SK-N-SH (cell line): ENCODE results near the gene SMCO2. TPM values are rescaled to one million over a fixed set of nuclear protein-coding genes. Genes with fewer than 3 reads are reported as not detected.

ENCODE experiments used
- CTCF ChIA-PET: fragments of 300-600, 350-600 bp; formaldehyde crosslinking; extraction: SDS; loops from one replicate; lab custom pipeline; 2021; lab: Yijun Ruan, JAX
- POLR2A ChIA-PET: fragments of 350-600 bp; sonication (Branson Sonifier 250); formaldehyde crosslinking; extraction: SDS; loops from one replicate; lab custom pipeline; 2020; ENCODE audit warnings: antibody characterized with exemption, inconsistent platforms; lab: Yijun Ruan, JAX
- DNase-seq: peaks from one replicate; pipeline ENCODE4 v3.0.0; 2012
- H2AFZ ChIP-seq: fragments of 200-600 bp; sonication (generic); 2 replicates; pipeline ENCODE4 v1.8.1; 2016; ENCODE audit warnings: antibody characterized with exemption, mild to moderate bottlenecking, low read depth
- H3F3A ChIP-seq: fragments of 200-600 bp; sonication (generic); replicated peaks from 2 replicates; pipeline ENCODE3; 2016; ENCODE audit warnings: antibody characterized with exemption, mild to moderate bottlenecking; ENCODE audit not compliant: insufficient read depth
- H3K27ac ChIP-seq, 2 experiments: fragments of 200-500 bp in 1 of 2; fragments of 200-600 bp in 1 of 2; sonication (Bioruptor generic) in 1 of 2; sonication (generic), shearing (Covaris generic) in 1 of 2; 2 replicates each; pipeline versions ENCODE4 v1.5.1 to v1.6.1; 2014 to 2016; ENCODE audit warnings: low read depth in 2 of 2, inconsistent platforms in 1 of 2, low read length in 1 of 2, mild to moderate bottlenecking in 1 of 2, mixed read lengths in 1 of 2
- H3K27me3 ChIP-seq: fragments of 200-600 bp; sonication (generic), shearing (Covaris generic); 2 replicates; pipeline ENCODE4 v1.6.1; 2016; ENCODE audit warnings: mixed run types; ENCODE audit not compliant: insufficient read depth
- H3K36me3 ChIP-seq, 2 experiments: fragments of 200-500 bp in 1 of 2; fragments of 200-600 bp in 1 of 2; sonication (Bioruptor generic) in 1 of 2; sonication (generic) in 1 of 2; replicated peaks in 1 of 2; 2 replicates each; pipeline versions ENCODE3 to v1.5.1; 2014 to 2016; ENCODE audit warnings: low read length in 1 of 2, mild to moderate bottlenecking in 1 of 2; ENCODE audit not compliant: insufficient read depth in 2 of 2, control insufficient read depth in 1 of 2
- H3K4me1 ChIP-seq, 2 experiments: fragments of 200-500 bp in 1 of 2; fragments of 200-600 bp in 1 of 2; sonication (Bioruptor generic) in 1 of 2; sonication (generic), shearing (Covaris generic) in 1 of 2; 2 replicates each; pipeline versions ENCODE4 v1.5.1 to v1.6.1; 2014 to 2016; ENCODE audit warnings: low read depth in 1 of 2, low read length in 1 of 2, mixed run types in 1 of 2; ENCODE audit not compliant: insufficient read depth in 2 of 2, control insufficient read depth in 1 of 2
- H3K4me2 ChIP-seq: fragments of 200-600 bp; sonication (generic), shearing (Covaris generic); 2 replicates; pipeline ENCODE4 v1.6.1; 2017; ENCODE audit warnings: mixed run types
- H3K4me3 ChIP-seq, 2 experiments: fragments of 200-500 bp in 1 of 2; fragments of 200-600 bp in 1 of 2; sonication (Bioruptor generic) in 1 of 2; sonication (generic), shearing (Covaris generic) in 1 of 2; 2 replicates each; pipeline versions ENCODE4 v1.5.1 to v1.8.1; 2014 to 2016; ENCODE audit warnings: low read depth in 2 of 2, inconsistent platforms in 1 of 2, low read length in 1 of 2, mild to moderate bottlenecking in 1 of 2, mixed read lengths in 1 of 2, moderate library complexity in 1 of 2
- H3K79me2 ChIP-seq: fragments of 200-600 bp; sonication (generic); 2 replicates; pipeline ENCODE4 v1.8.1; 2017; ENCODE audit warnings: mild to moderate bottlenecking; ENCODE audit not compliant: insufficient read depth
- H3K9ac ChIP-seq: fragments of 200-600 bp; sonication (generic); 2 replicates; pipeline ENCODE4 v1.6.1; 2017; ENCODE audit warnings: mixed run types
- H3K9me2 ChIP-seq: fragments of 200-600 bp; sonication (generic); 2 replicates; pipeline ENCODE4 v1.6.1; 2017; ENCODE audit warnings: mixed run types
- H3K9me3 ChIP-seq: fragments of 200-600 bp; sonication (generic); 2 replicates; pipeline ENCODE4 v1.6.1; 2017; ENCODE audit warnings: mixed run types, mild to moderate bottlenecking, moderate library complexity
- H4K20me1 ChIP-seq: fragments of 200-600 bp; sonication (generic); 2 replicates; pipeline ENCODE4 v1.6.1; 2017; ENCODE audit warnings: mild to moderate bottlenecking, mixed run types; ENCODE audit not compliant: insufficient read depth
- CTCF ChIP-seq: fragments of 200-600 bp; sonication (generic); IDR thresholded peaks from 2 replicates; pipeline ENCODE4 v1.6.1; 2017; ENCODE audit warnings: antibody characterized with exemption, mild to moderate bottlenecking, moderate library complexity
- GABPA ChIP-seq: IDR thresholded peaks from 2 replicates; pipeline ENCODE4 v1.4.0; 2012; ENCODE audit warnings: low read depth, mild to moderate bottlenecking
- GATA2 ChIP-seq: sonication (generic); formaldehyde crosslinking; IDR thresholded peaks from 2 replicates; pipeline ENCODE4 v1.5.0; 2020; ENCODE audit warnings: mild to moderate bottlenecking, missing genetic modification reagents
- IRF3 ChIP-seq: fragments of 150-350 bp; IDR thresholded peaks from 2 replicates; pipeline ENCODE4 v1.6.1; 2016; ENCODE audit warnings: mild to moderate bottlenecking, low read depth, low read length
- MXI1 ChIP-seq: IDR thresholded peaks from 2 replicates; pipeline ENCODE4 v1.6.1; 2012; ENCODE audit warnings: mild to moderate bottlenecking, low read depth, low read length, improper control_type of control experiment
- NFIC ChIP-seq: IDR thresholded peaks from 2 replicates; pipeline ENCODE4 v1.4.0; 2012; ENCODE audit warnings: borderline replicate concordance
- REST ChIP-seq: IDR thresholded peaks from 2 replicates; pipeline ENCODE4 v1.6.1; 2012; ENCODE audit warnings: mild to moderate bottlenecking, low read depth, low read length, moderate library complexity
- RFX5 ChIP-seq: IDR thresholded peaks from 2 replicates; pipeline ENCODE4 v1.6.1; 2012; ENCODE audit warnings: mild to moderate bottlenecking, improper control_type of control experiment, low read length
- TCF12 ChIP-seq: IDR thresholded peaks from 2 replicates; pipeline ENCODE4 v1.4.0; 2012
- USF2 ChIP-seq: fragments of 150-350 bp; IDR thresholded peaks from 2 replicates; pipeline ENCODE4 v1.6.1; 2017; ENCODE audit warnings: antibody characterized with exemption, low read length, low read depth, borderline replicate concordance
- YY1 ChIP-seq: IDR thresholded peaks from 2 replicates; pipeline ENCODE4 v1.4.0; 2012; ENCODE audit warnings: low read depth, mild to moderate bottlenecking
- WGBS: methylation state at CpG from one replicate; pipeline ENCODE4 v1.1.6; 2017; ENCODE audit warnings: low lambda C conversion rate; 5-methylcytosine and 5-hydroxymethylcytosine counted together
- polyA plus RNA-seq, 3 experiments: library from polyadenylated mRNA; depleted of rRNA; stranded (reverse); fragments of >200 nt; gene quantifications; 2 replicates each; pipeline ENCODE4 v1.2.3, GENCODE V29; 2012

SMCO2 gene
- polyA plus RNA-seq, 1 of the 3 experiments (the other 2 are of a cell fraction): 0.21 TPM

GRCh38 chr12:27547592-27547991 lies 101.1 kb downstream of the SMCO2 start:
- ChIA-PET POLR2A (no interaction called here), CTCF (no interaction called here)
- Histone ChIP-seq H3K36me3 (peaks cover 4 to 21% of the 10 kb centered on the region in 2 experiments), H3F3A (peaks cover 51% of the 10 kb centered on the region), H3K4me2 (0 out of 2 replicates have a peak overlapping the region, but pooled peaks have one; percentile 16), H3K9ac (no peak overlapping the region), H3K9me2 (no peaks in the 10 kb centered on the region), H3K9me3 (no peaks in the 10 kb centered on the region), H3K27me3 (no peaks in the 10 kb centered on the region), H2AFZ (no peak overlapping the region), H3K4me3 (no peak overlapping the region), H4K20me1 (peaks cover 9% of the 10 kb centered on the region; the same call in 1 of the 2 replicates), H3K27ac (peak overlapping the region in 1 of 2 experiments; percentile 99; a peak in 2 of 4 replicates), H3K79me2 (peaks cover 98% of the 10 kb centered on the region), H3K4me1 (peaks cover 11 to 35% of the 10 kb centered on the region in 2 experiments)
- no peak for DNase-seq
- TF ChIP-seq CTCF: no peak
- TF ChIP-seq USF2: no peak
- no peak for TF ChIP-seq GABPA
- no peak for TF ChIP-seq NFIC
- TF ChIP-seq REST: no peak
- no peak for TF ChIP-seq RFX5
- TF ChIP-seq MXI1: no peak
- TF ChIP-seq GATA2 (CRISPR knock-in tag): no peak
- TF ChIP-seq IRF3: no peak
- no peak for TF ChIP-seq YY1
- no peak for TF ChIP-seq TCF12
- 90% methylated on average over 5 of the region's 5 CpGs for WGBS
